Fibroblast of pulmonary artery (primary cell): ENCODE data around the gene ASB18.

ENCODE experiments used
- DNase-seq: peaks from one replicate; pipeline ENCODE4 v3.0.0-alpha.2; 2010; ENCODE audit warnings: low read depth
- H3K4me3 ChIP-seq: replicated peaks from 2 replicates; pipeline ENCODE4 v1.5.1; 2011; ENCODE audit warnings: low read depth, mild to moderate bottlenecking, control low read depth, low read length, moderate library complexity
- TF ChIP-seq, protein P1 (sequence below): IDR thresholded peaks from 2 replicates; pipeline ENCODE4 v1.5.1; 2011; ENCODE audit warnings: mild to moderate bottlenecking, control low read depth, low read length, inconsistent platforms; ENCODE audit errors: missing control alignments

ASB18 gene

DNA sequence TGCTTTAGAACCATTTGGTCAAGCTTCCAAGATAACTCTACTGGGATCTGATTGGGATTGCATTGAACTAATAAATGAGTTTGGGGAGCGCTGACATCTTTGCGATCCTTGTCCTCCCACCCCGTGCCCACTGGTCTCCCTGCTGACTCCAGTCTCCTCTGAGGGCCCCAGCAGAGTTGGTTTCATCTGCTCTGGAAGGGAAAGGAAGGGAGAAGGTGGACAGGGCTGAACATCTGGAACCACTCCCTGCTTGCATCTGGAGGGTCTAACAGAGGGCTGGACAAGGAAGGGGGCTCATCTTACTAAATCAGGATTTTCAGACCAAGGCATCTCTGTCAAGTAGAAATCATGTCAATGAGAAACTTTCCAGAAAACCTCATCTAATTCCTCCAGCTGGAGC, 108.8 kb downstream of the ASB18 start:
- TF ChIP-seq, protein P1, sequence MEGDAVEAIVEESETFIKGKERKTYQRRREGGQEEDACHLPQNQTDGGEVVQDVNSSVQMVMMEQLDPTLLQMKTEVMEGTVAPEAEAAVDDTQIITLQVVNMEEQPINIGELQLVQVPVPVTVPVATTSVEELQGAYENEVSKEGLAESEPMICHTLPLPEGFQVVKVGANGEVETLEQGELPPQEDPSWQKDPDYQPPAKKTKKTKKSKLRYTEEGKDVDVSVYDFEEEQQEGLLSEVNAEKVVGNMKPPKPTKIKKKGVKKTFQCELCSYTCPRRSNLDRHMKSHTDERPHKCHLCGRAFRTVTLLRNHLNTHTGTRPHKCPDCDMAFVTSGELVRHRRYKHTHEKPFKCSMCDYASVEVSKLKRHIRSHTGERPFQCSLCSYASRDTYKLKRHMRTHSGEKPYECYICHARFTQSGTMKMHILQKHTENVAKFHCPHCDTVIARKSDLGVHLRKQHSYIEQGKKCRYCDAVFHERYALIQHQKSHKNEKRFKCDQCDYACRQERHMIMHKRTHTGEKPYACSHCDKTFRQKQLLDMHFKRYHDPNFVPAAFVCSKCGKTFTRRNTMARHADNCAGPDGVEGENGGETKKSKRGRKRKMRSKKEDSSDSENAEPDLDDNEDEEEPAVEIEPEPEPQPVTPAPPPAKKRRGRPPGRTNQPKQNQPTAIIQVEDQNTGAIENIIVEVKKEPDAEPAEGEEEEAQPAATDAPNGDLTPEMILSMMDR, result no peak
- DNase-seq, result no peak
- H3K4me3 ChIP-seq, result no peak overlapping the region

DNA sequence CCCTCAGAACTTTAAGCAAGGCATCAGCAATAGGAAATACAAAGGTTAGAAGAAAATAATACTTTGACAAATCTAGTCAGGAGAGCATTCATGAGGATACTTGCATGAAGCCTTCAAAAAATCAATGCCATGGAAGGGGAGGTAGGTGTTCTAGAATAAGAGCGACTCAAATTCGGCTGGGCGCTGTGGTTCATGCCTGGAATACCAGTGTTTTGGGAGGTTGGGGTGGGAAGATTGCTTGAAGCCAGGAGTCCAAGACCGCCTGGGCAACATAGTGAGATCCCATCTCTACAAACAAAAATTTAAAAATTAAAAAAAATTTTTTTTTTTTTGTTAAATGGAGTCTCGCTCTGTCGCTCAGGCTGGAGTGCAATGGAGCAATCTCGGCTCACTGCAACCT, 117.8 kb downstream of the ASB18 start:
- no peak overlapping the region for H3K4me3 ChIP-seq
- DNase-seq, result no peak
- TF ChIP-seq, protein P1, result no peak

DNA sequence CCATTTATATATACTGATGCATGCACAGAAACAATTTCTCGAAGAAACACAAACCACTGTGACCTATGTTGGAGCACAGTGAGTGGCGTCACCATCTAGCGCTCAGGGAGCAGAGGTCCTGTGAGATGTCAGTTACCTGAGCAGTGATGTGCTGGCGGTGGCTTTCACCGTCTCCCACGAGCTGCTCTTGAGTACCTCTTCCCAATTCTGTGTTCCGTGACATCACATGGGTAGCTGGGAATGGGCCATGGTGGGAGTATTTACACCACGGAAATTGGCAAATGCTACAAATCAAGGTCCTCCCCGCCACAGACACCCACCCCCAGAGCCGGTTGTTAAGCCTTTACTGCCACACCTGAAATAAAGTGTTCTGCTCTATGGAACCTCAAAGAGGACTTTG, 120.4 kb downstream of the ASB18 start:
- H3K4me3 ChIP-seq, result no peak overlapping the region
- TF ChIP-seq, protein P1, result no peak
- no peak for DNase-seq
